ENCODE measurements around the gene ACTL7A. TPM values are rescaled to one million over a fixed set of nuclear protein-coding genes. Genes with fewer than 3 reads are reported as not detected.

The ACTL7A gene
- total RNA-seq, 2 donors from 2014 or later: not detected

GRCh38 chr9:108867116-108867515, 5.0 kb downstream of the ACTL7A start:
- H3K9me3 Mint-ChIP-seq: no peaks in the 10 kb centered on the region
- Histone ChIP-seq H3K4me1 (ENCODE audit: control insufficient read depth, insufficient read depth, low read length) (no peaks in the 10 kb centered on the region), H3K36me3 (ENCODE audit: control insufficient read depth, insufficient read depth, low read length) (peaks cover 38% of the 10 kb centered on the region), H3K9me3 (ENCODE audit: control insufficient read depth, low read length) (no peaks in the 10 kb centered on the region), H3K4me3 (ENCODE audit: low read length) (no peak overlapping the region), H3K27ac (ENCODE audit: low read depth, low read length) (no peak overlapping the region), H3K27me3 (ENCODE audit: control insufficient read depth, insufficient read depth, low read length, poor library complexity, severe bottlenecking) (no peaks in the 10 kb centered on the region), H3K9ac (ENCODE audit: extremely low read depth, low read length, poor library complexity, severe bottlenecking) (no peak overlapping the region)
- H3K36me3 Mint-ChIP-seq (ENCODE audit: low read depth): peaks cover 31% of the 10 kb centered on the region
- no peak overlapping the region for H3K4me3 Mint-ChIP-seq
- no peaks in the 10 kb centered on the region for H3K4me1 Mint-ChIP-seq
- no peak for TF ChIP-seq CTCF (conservative IDR thresholded peaks at IDR 0.05)
- no peak for DNase-seq
- H3K27me3 Mint-ChIP-seq (ENCODE audit: insufficient read depth): no peaks in the 10 kb centered on the region
- no peak overlapping the region for H3K27ac Mint-ChIP-seq

GRCh38 chr9:108867829-108868228, 5.8 kb downstream of the ACTL7A start:
- no peaks in the 10 kb centered on the region for H3K27me3 Mint-ChIP-seq (ENCODE audit: insufficient read depth)
- H3K9me3 Mint-ChIP-seq: no peaks in the 10 kb centered on the region
- H3K36me3 ChIP-seq (ENCODE audit: control insufficient read depth, insufficient read depth, low read length): peaks cover 41% of the 10 kb centered on the region
- H3K4me1 Mint-ChIP-seq: no peaks in the 10 kb centered on the region
- H3K27me3 ChIP-seq (ENCODE audit: control insufficient read depth, insufficient read depth, low read length, poor library complexity, severe bottlenecking): no peaks in the 10 kb centered on the region
- peaks cover 36% of the 10 kb centered on the region for H3K36me3 Mint-ChIP-seq (ENCODE audit: low read depth)
- DNase-seq: no peak
- no peak overlapping the region for H3K27ac Mint-ChIP-seq
- 89 to 100% methylated on average over 1 to 4 of the region's 4 CpGs for WGBS, 2 experiments (ENCODE audit: insufficient coverage in 1 of 2, insufficient read length in 1 of 2)
- no peaks in the 10 kb centered on the region for H3K4me1 ChIP-seq (ENCODE audit: control insufficient read depth, insufficient read depth, low read length)
- no peak overlapping the region for H3K4me3 Mint-ChIP-seq
- TF ChIP-seq CTCF (conservative IDR thresholded peaks at IDR 0.05): no peak
- H3K27ac ChIP-seq (ENCODE audit: low read depth, low read length): no peak overlapping the region
- H3K9ac ChIP-seq (ENCODE audit: extremely low read depth, low read length, poor library complexity, severe bottlenecking): no peak overlapping the region
- no peak overlapping the region for H3K4me3 ChIP-seq (ENCODE audit: low read length)
- no peaks in the 10 kb centered on the region for H3K9me3 ChIP-seq (ENCODE audit: control insufficient read depth, low read length)

GRCh38 chr9:108869092-108869725, 7.1 kb downstream of the ACTL7A start:
- no peak overlapping the region for H3K9ac ChIP-seq (ENCODE audit: extremely low read depth, low read length, poor library complexity, severe bottlenecking)
- no peak overlapping the region for H3K27ac Mint-ChIP-seq

More at GRCh38 chr9:108869092-108869725, 7.1 kb downstream of the ACTL7A start:
- Histone ChIP-seq H3K9me3 (ENCODE audit: control insufficient read depth, low read length) (no peaks in the 10 kb centered on the region), H3K36me3 (ENCODE audit: control insufficient read depth, insufficient read depth, low read length) (peaks cover 55% of the 10 kb centered on the region), H3K27me3 (ENCODE audit: control insufficient read depth, insufficient read depth, low read length, poor library complexity, severe bottlenecking) (no peaks in the 10 kb centered on the region), H3K4me3 (ENCODE audit: low read length) (no peak overlapping the region), H3K4me1 (ENCODE audit: control insufficient read depth, insufficient read depth, low read length) (no peaks in the 10 kb centered on the region), H3K27ac (ENCODE audit: low read depth, low read length) (no peak overlapping the region)
- no peaks in the 10 kb centered on the region for H3K27me3 Mint-ChIP-seq (ENCODE audit: insufficient read depth)
- no peak overlapping the region for H3K4me3 Mint-ChIP-seq
- no peaks in the 10 kb centered on the region for H3K9me3 Mint-ChIP-seq
- H3K4me1 Mint-ChIP-seq: no peaks in the 10 kb centered on the region
- WGBS, 2 experiments (ENCODE audit: insufficient coverage in 1 of 2, insufficient read length in 1 of 2): 80 to 92% methylated on average over 1 to 3 of the region's 3 CpGs
- peaks cover 49% of the 10 kb centered on the region for H3K36me3 Mint-ChIP-seq (ENCODE audit: low read depth)
- TF ChIP-seq CTCF (conservative IDR thresholded peaks at IDR 0.05): no peak
- DNase-seq: no peak
